Type B pancreatic cell (in vitro differentiated cells): ENCODE data around the gene MPZL2. TPM values are rescaled to one million over a fixed set of nuclear protein-coding genes. Genes with fewer than 3 reads are reported as not detected.
A peak's percentile ranks its signal among the peaks of the same experiment; 100 is the strongest.

ENCODE experiments used
- DNase-seq: peaks from one replicate; pipeline ENCODE4 v3.0.0; 2021; ENCODE audit warnings: mixed read lengths; ENCODE audit not compliant: unreplicated experiment; ENCODE audit errors: extremely low spot score
- H3K27ac Mint-ChIP-seq: 2 replicates; pipeline ENCODE4 v1.8.0; 2021; ENCODE audit warnings: mild to moderate bottlenecking, mixed read lengths
- H3K27me3 Mint-ChIP-seq: 2 replicates; pipeline ENCODE4 v1.8.0; 2021; ENCODE audit warnings: mixed read lengths
- H3K36me3 Mint-ChIP-seq: 2 replicates; pipeline ENCODE4 v1.8.0; 2021; ENCODE audit warnings: mixed read lengths
- H3K4me1 Mint-ChIP-seq: one replicate; pipeline ENCODE4 v1.8.0; 2021; ENCODE audit warnings: mixed read lengths; ENCODE audit not compliant: unreplicated experiment
- H3K4me3 Mint-ChIP-seq: 2 replicates; pipeline ENCODE4 v1.8.0; 2021; ENCODE audit warnings: mild to moderate bottlenecking, mixed read lengths
- H3K9me3 Mint-ChIP-seq: 2 replicates; pipeline ENCODE4 v1.8.0; 2021; ENCODE audit warnings: mixed read lengths
- total RNA-seq: library from RNA; stranded (reverse); gene quantifications from 2 replicates; pipeline ENCODE4 v1.2.1, GENCODE V29; 2021; ENCODE audit warnings: low replicate concordance
- TF ChIP-seq, protein P1 (sequence below): fragments of 200-600 bp; sonication (generic); conservative IDR thresholded peaks from 2 replicates; pipeline ENCODE4 v1.5.0; 2021; ENCODE audit warnings: antibody characterized with exemption, mild to moderate bottlenecking

MPZL2 gene
- total RNA-seq, 1 donor from 2014 or later: 32.7 TPM

DNA sequence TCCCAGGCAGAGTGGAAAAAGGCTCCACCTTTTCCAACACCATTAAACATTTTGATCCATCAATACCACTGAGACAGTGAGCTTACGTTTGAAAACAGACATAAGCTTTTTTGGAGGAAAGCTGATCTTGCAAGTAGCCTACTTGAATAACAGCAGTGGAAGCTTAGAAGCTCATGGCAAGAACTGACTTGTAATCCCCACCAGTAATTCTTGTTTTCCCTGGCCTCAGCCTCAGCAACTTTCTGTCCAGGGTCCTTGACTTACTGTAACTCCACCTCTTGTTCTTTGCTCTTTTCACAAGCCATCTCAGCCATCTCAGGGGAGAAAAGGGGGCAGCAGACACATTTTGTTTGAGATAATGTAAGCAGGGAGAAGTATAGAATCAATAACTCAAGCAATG is 12.3 kb upstream of the MPZL2 start:
- Mint-ChIP-seq H3K27me3 (peaks cover 34% of the 10 kb centered on the region), H3K27ac (peak overlapping the region; percentile 66), H3K4me1 (no peaks in the 10 kb centered on the region), H3K4me3 (peak overlapping the region; percentile 5), H3K36me3 (no peaks in the 10 kb centered on the region), H3K9me3 (no peaks in the 10 kb centered on the region)
- TF ChIP-seq, protein P1, sequence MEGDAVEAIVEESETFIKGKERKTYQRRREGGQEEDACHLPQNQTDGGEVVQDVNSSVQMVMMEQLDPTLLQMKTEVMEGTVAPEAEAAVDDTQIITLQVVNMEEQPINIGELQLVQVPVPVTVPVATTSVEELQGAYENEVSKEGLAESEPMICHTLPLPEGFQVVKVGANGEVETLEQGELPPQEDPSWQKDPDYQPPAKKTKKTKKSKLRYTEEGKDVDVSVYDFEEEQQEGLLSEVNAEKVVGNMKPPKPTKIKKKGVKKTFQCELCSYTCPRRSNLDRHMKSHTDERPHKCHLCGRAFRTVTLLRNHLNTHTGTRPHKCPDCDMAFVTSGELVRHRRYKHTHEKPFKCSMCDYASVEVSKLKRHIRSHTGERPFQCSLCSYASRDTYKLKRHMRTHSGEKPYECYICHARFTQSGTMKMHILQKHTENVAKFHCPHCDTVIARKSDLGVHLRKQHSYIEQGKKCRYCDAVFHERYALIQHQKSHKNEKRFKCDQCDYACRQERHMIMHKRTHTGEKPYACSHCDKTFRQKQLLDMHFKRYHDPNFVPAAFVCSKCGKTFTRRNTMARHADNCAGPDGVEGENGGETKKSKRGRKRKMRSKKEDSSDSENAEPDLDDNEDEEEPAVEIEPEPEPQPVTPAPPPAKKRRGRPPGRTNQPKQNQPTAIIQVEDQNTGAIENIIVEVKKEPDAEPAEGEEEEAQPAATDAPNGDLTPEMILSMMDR: no peak
- no peak for DNase-seq

DNA sequence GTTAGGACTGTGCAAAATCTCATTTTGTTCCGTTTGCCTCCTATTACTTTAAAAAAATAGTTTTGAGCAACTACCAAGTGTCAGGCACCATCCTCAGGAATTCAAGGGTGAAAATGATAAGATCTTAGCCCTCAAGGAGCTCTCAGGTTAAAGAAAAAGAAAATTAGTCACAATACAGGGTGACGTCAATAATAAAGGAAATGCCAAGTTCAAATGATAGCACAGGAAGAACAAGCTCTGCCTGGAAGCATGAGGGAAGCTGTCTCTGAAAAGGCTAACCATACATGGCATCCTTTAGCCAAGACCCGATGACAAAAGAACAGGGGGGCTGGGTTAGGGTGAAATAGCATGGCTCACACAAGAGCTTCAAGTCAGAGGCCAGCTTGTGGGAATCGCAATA is 11.1 kb upstream of the MPZL2 start:
- H3K4me3 Mint-ChIP-seq: peak overlapping the region; percentile 53
- H3K4me1 Mint-ChIP-seq: no peaks in the 10 kb centered on the region
- H3K36me3 Mint-ChIP-seq: no peaks in the 10 kb centered on the region
- TF ChIP-seq, protein P1: no peak
- DNase-seq: no peak
- H3K27me3 Mint-ChIP-seq: peaks cover 38% of the 10 kb centered on the region
- H3K27ac Mint-ChIP-seq: peak overlapping the region; percentile 79
- H3K9me3 Mint-ChIP-seq: no peaks in the 10 kb centered on the region

DNA sequence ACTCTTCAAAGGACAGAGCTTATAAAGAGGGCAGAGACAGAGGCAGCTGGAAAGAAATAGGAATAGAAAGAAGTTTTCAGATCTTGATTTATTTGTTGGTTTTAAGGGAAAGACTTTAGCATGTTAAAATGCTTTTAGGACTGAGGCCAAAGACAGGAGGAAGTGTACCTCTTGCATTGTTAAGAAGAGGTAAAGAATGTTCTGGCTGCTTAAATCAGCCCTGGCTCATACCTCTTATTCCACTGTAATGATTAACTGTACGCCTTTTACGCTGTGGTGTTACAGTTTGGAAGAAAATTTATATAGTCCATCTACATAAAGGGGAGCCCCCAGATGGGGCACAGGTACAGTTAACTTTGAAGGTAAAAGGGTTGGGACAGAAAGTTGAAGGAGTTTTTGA is 10.1 kb upstream of the MPZL2 start:
- Mint-ChIP-seq H3K36me3 (no peaks in the 10 kb centered on the region), H3K4me1 (no peaks in the 10 kb centered on the region), H3K27ac (peak overlapping the region; percentile 79), H3K27me3 (peaks cover 44% of the 10 kb centered on the region), H3K9me3 (no peaks in the 10 kb centered on the region), H3K4me3 (peak overlapping the region; percentile 6)
- no peak for DNase-seq
- TF ChIP-seq, protein P1: no peak

DNA sequence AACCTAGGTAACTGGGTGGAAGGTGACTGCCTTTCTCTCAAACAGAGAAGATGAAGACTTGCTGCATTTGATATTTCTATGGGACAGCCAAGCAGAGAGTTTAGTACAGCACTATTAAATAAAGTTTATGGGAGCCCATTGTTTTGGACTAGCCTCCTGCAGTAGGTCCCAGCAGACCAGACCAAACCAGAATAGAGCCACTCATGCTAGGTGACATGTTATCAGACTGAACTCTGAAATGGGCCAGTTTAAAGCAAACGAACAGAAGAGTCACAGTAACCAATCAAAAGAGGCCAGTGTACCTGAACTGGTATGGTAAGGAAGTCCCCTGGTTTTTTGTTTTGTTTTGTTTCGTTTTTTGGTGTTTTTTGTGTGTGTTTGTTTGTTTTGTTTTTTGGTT is 7.9 kb upstream of the MPZL2 start:
- DNase-seq: no peak
- Mint-ChIP-seq H3K27ac (no peak overlapping the region), H3K4me1 (no peaks in the 10 kb centered on the region), H3K27me3 (peaks cover 41% of the 10 kb centered on the region), H3K9me3 (no peaks in the 10 kb centered on the region), H3K4me3 (no peak overlapping the region), H3K36me3 (no peaks in the 10 kb centered on the region)
- TF ChIP-seq, protein P1: no peak

DNA sequence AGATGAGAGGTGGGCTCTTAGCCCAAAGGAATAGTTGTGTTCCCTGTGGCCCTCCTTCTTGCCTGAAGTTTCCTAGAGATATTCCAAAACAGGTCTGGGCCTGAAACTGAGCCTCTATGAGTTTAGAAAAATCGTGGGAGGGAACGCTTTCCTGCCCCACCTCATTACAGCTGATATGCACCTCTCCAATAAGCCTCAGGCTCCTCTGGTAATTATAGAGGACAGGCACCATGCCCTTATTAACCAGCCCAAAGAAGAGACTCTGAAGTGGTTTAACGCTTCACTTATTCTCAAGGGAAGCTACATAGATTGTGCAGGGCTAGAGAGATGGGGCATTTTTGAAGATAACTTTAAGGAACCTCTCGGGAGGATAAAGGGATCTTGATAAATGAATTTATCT is 3.4 kb upstream of the MPZL2 start:
- Mint-ChIP-seq H3K27ac (peak overlapping the region; percentile 75), H3K27me3 (peaks cover 45% of the 10 kb centered on the region), H3K36me3 (no peaks in the 10 kb centered on the region), H3K4me3 (peak overlapping the region; percentile 29), H3K4me1 (peaks cover 34% of the 10 kb centered on the region), H3K9me3 (no peaks in the 10 kb centered on the region)
- TF ChIP-seq, protein P1: no peak
- no peak for DNase-seq

DNA sequence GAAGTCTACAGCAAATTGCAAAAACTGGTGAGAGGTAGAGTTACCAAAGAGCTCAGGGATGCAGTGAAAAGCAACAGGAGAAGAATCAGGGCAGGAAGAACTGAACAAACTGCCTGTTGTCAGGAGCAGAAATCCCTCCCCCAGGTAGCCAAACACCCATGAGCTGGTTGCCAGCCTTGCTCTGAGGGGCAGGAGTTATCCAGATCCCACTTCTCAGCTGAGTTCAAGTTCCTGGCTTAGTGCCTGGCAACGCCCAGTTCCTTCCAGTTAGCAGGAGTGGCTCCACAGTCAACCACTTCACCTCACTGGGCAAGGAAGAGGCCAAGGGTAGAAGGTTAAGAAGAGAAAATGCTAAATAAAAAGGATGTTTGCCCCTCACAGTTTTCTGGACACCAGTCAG is 1.9 kb upstream of the MPZL2 start:
- Mint-ChIP-seq H3K4me3 (peak overlapping the region; percentile 90), H3K4me1 (peaks cover 37% of the 10 kb centered on the region), H3K9me3 (no peaks in the 10 kb centered on the region), H3K36me3 (no peaks in the 10 kb centered on the region), H3K27me3 (peaks cover 38% of the 10 kb centered on the region), H3K27ac (peak overlapping the region; percentile 96)
- TF ChIP-seq, protein P1: no peak
- DNase-seq: no peak
